ENCODE measurements around the gene SLFN12L. TPM values are rescaled to one million over a fixed set of nuclear protein-coding genes. Genes with fewer than 3 reads are reported as not detected.

SLFN12L gene
- 1 to 10 TPM in 2 of 4 donors, under 1 TPM in 2; 0.32 to 1.7 (median 1.0) TPM for total RNA-seq

- H3K27me3 ChIP-seq = peaks cover 0 to 12% (median 0%) of the 10 kb centered on the region in 4 donors
- DNase-seq (ENCODE audit: extremely low spot score) = no peak
- TF ChIP-seq POLR2A (IDR thresholded peaks at IDR 0.05; ENCODE audit: low read depth) = no peak
- TF ChIP-seq EP300 (IDR thresholded peaks at IDR 0.05) = no peak
- TF ChIP-seq, protein P1, sequence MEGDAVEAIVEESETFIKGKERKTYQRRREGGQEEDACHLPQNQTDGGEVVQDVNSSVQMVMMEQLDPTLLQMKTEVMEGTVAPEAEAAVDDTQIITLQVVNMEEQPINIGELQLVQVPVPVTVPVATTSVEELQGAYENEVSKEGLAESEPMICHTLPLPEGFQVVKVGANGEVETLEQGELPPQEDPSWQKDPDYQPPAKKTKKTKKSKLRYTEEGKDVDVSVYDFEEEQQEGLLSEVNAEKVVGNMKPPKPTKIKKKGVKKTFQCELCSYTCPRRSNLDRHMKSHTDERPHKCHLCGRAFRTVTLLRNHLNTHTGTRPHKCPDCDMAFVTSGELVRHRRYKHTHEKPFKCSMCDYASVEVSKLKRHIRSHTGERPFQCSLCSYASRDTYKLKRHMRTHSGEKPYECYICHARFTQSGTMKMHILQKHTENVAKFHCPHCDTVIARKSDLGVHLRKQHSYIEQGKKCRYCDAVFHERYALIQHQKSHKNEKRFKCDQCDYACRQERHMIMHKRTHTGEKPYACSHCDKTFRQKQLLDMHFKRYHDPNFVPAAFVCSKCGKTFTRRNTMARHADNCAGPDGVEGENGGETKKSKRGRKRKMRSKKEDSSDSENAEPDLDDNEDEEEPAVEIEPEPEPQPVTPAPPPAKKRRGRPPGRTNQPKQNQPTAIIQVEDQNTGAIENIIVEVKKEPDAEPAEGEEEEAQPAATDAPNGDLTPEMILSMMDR (IDR thresholded peaks at IDR 0.05) = no peak
- no peak for TF ChIP-seq POLR2AphosphoS5 (IDR thresholded peaks at IDR 0.05)
- WGBS = 47% methylated on average over 2 of the region's 2 CpGs
- no peaks in the 10 kb centered on the region for H3K36me3 ChIP-seq
- intact Hi-C loops (cut with DNase I) = loop anchor here (5.0 kb wide), 1 partner anchor 365 kb away; no protein-coding TSS in a partner anchor
- H3K9me3 ChIP-seq = no peaks in the 10 kb centered on the region
- H3K27ac ChIP-seq (replicated peaks in 1 of 4) = peak within 1 kb of the TSS; percentile 9 to 48 (median 22)
- no peak within 1 kb of the TSS for H3K4me3 ChIP-seq
- H3K4me1 ChIP-seq = peaks cover 0 to 17% (median 12%) of the 10 kb centered on the region in 4 donors
Measured at GRCh38 chr17:35537601-35538141, at the start of gene SLFN12L. TSS of gene SLFN12L (minus strand) at chr17:35537678. CDS start at chr17:35522364, 15,314 bp downstream.

DNA sequence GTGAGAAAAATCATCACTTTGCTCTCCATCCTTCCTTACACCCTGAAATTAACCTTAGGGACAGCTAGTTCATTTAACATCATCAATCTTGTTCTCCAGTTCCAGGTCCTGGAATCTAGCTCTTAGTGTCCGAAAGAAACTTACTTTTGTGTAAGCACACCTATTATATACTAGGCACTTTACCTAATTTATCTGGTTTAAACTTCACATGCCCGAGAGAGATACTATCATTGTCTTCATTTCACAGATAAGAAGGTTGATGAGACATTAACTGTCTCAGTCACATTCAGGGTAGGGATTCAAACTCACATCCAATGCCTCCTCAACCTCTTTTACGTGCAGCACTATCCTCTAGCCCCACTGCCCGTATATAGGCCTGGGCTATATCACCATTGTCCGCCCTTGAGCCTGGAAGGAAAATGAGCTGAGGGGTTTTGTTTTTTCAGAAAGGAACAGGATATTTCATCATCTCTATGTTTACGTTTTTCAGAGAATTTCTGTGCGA lies 49.1 kb upstream of the SLFN12L start:
- peaks cover 16 to 46% (median 43%) of the 10 kb centered on the region in 4 donors for H3K4me1 ChIP-seq
- H3K36me3 ChIP-seq = no peaks in the 10 kb centered on the region
- intact Hi-C loops (cut with DNase I) = no loop called here
- no peak for TF ChIP-seq EP300 (IDR thresholded peaks at IDR 0.05)
- no peak for TF ChIP-seq POLR2AphosphoS5 (IDR thresholded peaks at IDR 0.05)
- no peak for TF ChIP-seq POLR2A (IDR thresholded peaks at IDR 0.05; ENCODE audit: low read depth)
- TF ChIP-seq, protein P1 (IDR thresholded peaks at IDR 0.05) = no peak
- 26% methylated on average over 7 of the region's 7 CpGs for WGBS
- H3K27ac ChIP-seq (replicated peaks in 1 of 4) = peak overlapping the region; percentile 91 to 95 (median 94)
- no peaks in the 10 kb centered on the region for H3K9me3 ChIP-seq
- H3K27me3 ChIP-seq = no peaks in the 10 kb centered on the region
- no peak for DNase-seq (ENCODE audit: extremely low spot score)
- H3K4me3 ChIP-seq = peak overlapping the region; percentile 77 to 93 (median 84)

DNA sequence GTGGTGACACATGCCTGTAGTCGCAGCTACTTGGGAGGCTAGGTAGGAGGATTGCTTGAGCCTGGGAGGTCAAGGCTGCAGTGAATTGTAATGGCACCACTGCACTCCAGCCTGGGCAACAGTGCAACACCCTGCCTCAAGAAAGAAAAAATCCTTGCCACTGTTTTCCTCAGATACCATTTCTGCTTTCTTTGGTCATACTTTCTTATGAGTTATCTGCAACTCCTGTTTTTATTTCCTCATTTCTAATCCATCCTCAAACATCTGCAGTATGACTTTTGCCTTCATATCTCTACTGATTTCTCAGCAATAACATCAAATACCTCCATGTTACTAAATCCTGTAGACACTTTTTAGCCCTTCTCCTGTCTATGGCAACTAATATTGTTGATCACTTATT lies 46.6 kb upstream of the SLFN12L start:
- DNase-seq (ENCODE audit: extremely low spot score) = no peak
- TF ChIP-seq, protein P1 (IDR thresholded peaks at IDR 0.05) = no peak
- TF ChIP-seq POLR2A (IDR thresholded peaks at IDR 0.05; ENCODE audit: low read depth) (no peak), POLR2AphosphoS5 (IDR thresholded peaks at IDR 0.05) (no peak), EP300 (IDR thresholded peaks at IDR 0.05) (no peak)
- WGBS = 89% methylated on average over 1 of the region's 1 CpG

GRCh38 chr17:35578929-35579432 lies 41.5 kb upstream of the SLFN12L start:
- H3K27me3 ChIP-seq = no peaks in the 10 kb centered on the region
- DNase-seq (ENCODE audit: extremely low spot score) = no peak
- H3K9me3 ChIP-seq = no peaks in the 10 kb centered on the region
- 5% methylated on average over 11 of the region's 11 CpGs for WGBS
- peaks cover 19 to 25% (median 24%) of the 10 kb centered on the region in 4 donors for H3K4me1 ChIP-seq
- intact Hi-C loops (cut with DNase I) = no loop called here
- peaks cover 0 to 26% (median 20%) of the 10 kb centered on the region in 4 donors for H3K36me3 ChIP-seq
- H3K27ac ChIP-seq (replicated peaks in 1 of 4) = peak overlapping the region; percentile 86 to 92 (median 88)
- TF ChIP-seq, protein P1 (IDR thresholded peaks at IDR 0.05) = no peak
- TF ChIP-seq POLR2A (IDR thresholded peaks at IDR 0.05; ENCODE audit: low read depth) (no peak), POLR2AphosphoS5 (IDR thresholded peaks at IDR 0.05) (no peak), EP300 (IDR thresholded peaks at IDR 0.05) (no peak)
- peak overlapping the region; percentile 72 to 84 (median 75) for H3K4me3 ChIP-seq

More for the DNA sequence above, 46.6 kb upstream of the SLFN12L start:
- no peak overlapping the region for H3K27ac ChIP-seq (replicated peaks in 1 of 4)
- H3K27me3 ChIP-seq = no peaks in the 10 kb centered on the region
- intact Hi-C loops (cut with DNase I) = no loop called here
- H3K36me3 ChIP-seq = no peaks in the 10 kb centered on the region
- H3K9me3 ChIP-seq = no peaks in the 10 kb centered on the region
- H3K4me1 ChIP-seq = peaks cover 17 to 29% (median 24%) of the 10 kb centered on the region in 4 donors
- H3K4me3 ChIP-seq = no peak overlapping the region
